GM18858 (cell line): Measurements from ENCODE around the gene TMEM8B.
"Not testable (repeated sequence)": the region's sequence is repeated elsewhere in the genome, so short reads cannot be mapped to it uniquely, and the experiment has no call there.

Source experiments
- ATAC-seq: cut with Tn5 transposase; IDR thresholded peaks from one replicate; pipeline ENCODE4 v1.9.1; 2021; ENCODE audit not compliant: unreplicated experiment

TMEM8B gene

GRCh38 chr9:35905912-35906679 is 77.1 kb downstream of the TMEM8B start, which contains the start of gene HRCT1:
HRCT1 (plus strand) TSS chr9:35906202; CDS start chr9:35906288, 86 bp downstream.
- no peak for ATAC-seq

GRCh38 chr9:35906923-35907699 is 78.1 kb downstream of the TMEM8B start:
- no peak for ATAC-seq

- ATAC-seq = no peak
Observed at GRCh38 chr9:35907711-35908503, 78.9 kb downstream of the TMEM8B start.

GRCh38 chr9:35908504-35909125 is 79.6 kb downstream of the TMEM8B start:
- no peak for ATAC-seq

GRCh38 chr9:35909274-35909673 is 80.2 kb downstream of the TMEM8B start, which contains the start of gene SPAAR:
SPAAR (plus strand) TSS chr9:35909490; CDS start chr9:35910464, 974 bp downstream.
- no peak for ATAC-seq

GRCh38 chr9:35909687-35910612 is 80.9 kb downstream of the TMEM8B start:
- no peak for ATAC-seq

GRCh38 chr9:35910613-35911359 is 81.8 kb downstream of the TMEM8B start:
- ATAC-seq = no peak

GRCh38 chr9:35911690-35912089 is 82.7 kb downstream of the TMEM8B start:
- no peak for ATAC-seq

GRCh38 chr9:35912791-35913400 is 83.9 kb downstream of the TMEM8B start:
- ATAC-seq = no peak

GRCh38 chr9:35913429-35913828 is 84.4 kb downstream of the TMEM8B start:
- not testable (repeated sequence) for ATAC-seq

GRCh38 chr9:35914301-35914807 is 85.3 kb downstream of the TMEM8B start:
- ATAC-seq = no peak
